Measurements from ENCODE around the gene GPX6. TPM values are rescaled to one million over a fixed set of nuclear protein-coding genes. Genes with fewer than 3 reads are reported as not detected.

GPX6 gene
- total and polyA plus RNA-seq, 2 of the 13 experiments (the other 11 are each of a cell fraction or from before 2014, with no cell fraction given) = not detected

DNA sequence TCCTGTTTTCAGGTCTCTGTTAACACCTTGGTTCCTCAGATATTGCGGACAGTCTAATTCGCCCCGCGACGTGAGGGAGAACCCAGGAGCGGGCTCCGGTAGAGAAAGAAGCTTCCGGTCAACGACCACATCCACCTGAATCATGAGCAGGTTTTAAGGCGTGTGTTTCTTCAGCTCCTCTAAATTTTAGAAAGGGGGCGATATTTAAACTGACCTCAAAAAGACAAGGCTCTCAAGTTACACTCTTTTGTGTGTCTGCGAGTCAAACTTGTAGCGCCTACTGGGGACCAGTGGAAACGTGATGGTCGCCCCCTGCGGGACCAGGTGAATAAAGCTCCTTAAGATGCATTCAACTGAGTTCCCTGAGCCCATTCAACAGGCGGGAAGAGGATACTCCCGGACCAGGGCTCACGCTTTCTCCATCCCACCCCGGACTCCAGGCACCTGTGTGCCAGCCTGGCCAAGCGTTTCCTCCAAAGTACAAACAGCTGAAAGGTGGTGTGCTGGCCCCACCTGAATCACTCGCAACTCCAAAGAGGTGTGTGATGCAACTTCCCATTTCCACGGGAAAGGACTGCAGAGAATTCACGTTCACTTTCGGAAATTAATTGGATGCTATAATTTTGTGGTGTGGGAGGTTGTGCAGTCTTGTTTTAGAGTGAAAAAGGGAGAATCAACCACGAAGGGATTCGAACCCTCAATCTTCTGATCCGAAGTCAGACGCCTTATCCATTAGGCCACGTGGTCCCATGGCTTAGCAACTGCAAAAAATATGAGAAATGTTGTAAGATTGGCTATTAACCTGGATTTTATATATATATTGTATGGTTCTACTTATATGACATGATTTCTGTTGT lies 27.1 kb upstream of the GPX6 start (continued):
- TF ChIP-seq, protein P1, sequence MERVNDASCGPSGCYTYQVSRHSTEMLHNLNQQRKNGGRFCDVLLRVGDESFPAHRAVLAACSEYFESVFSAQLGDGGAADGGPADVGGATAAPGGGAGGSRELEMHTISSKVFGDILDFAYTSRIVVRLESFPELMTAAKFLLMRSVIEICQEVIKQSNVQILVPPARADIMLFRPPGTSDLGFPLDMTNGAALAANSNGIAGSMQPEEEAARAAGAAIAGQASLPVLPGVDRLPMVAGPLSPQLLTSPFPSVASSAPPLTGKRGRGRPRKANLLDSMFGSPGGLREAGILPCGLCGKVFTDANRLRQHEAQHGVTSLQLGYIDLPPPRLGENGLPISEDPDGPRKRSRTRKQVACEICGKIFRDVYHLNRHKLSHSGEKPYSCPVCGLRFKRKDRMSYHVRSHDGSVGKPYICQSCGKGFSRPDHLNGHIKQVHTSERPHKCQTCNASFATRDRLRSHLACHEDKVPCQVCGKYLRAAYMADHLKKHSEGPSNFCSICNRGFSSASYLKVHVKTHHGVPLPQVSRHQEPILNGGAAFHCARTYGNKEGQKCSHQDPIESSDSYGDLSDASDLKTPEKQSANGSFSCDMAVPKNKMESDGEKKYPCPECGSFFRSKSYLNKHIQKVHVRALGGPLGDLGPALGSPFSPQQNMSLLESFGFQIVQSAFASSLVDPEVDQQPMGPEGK (CRISPR knock-in tag; IDR thresholded peaks at IDR 0.05) = no peak
- TF ChIP-seq DPF2 (CRISPR knock-in tag; IDR thresholded peaks at IDR 0.05; ENCODE audit: borderline replicate concordance, low read depth) (0 out of 2 replicates have a peak, but pooled peaks have one; percentile 29), HOXD1 (CRISPR knock-in tag; IDR thresholded peaks at IDR 0.05) (no peak), HBP1 (CRISPR knock-in tag; IDR thresholded peaks at IDR 0.05; ENCODE audit: low read depth) (no peak), ZNF607 (CRISPR knock-in tag; IDR thresholded peaks at IDR 0.05; ENCODE audit: borderline replicate concordance) (no peak), NR3C1 (CRISPR knock-in tag; IDR thresholded peaks at IDR 0.05) (no peak), ZNF597 (CRISPR knock-in tag; IDR thresholded peaks at IDR 0.05) (no peak), CAMTA2 (CRISPR knock-in tag; IDR thresholded peaks at IDR 0.05; ENCODE audit: borderline replicate concordance) (no peak), ZBTB44 (CRISPR knock-in tag; IDR thresholded peaks at IDR 0.05) (no peak), ZNF367 (CRISPR knock-in tag; IDR thresholded peaks at IDR 0.05; ENCODE audit: borderline replicate concordance) (no peak), NFIC (IDR thresholded peaks at IDR 0.05; ENCODE audit: low read length) (no peak), ZNF530 (CRISPR knock-in tag; IDR thresholded peaks at IDR 0.05; ENCODE audit: low read depth) (no peak)
- TF ChIP-seq, protein P2, sequence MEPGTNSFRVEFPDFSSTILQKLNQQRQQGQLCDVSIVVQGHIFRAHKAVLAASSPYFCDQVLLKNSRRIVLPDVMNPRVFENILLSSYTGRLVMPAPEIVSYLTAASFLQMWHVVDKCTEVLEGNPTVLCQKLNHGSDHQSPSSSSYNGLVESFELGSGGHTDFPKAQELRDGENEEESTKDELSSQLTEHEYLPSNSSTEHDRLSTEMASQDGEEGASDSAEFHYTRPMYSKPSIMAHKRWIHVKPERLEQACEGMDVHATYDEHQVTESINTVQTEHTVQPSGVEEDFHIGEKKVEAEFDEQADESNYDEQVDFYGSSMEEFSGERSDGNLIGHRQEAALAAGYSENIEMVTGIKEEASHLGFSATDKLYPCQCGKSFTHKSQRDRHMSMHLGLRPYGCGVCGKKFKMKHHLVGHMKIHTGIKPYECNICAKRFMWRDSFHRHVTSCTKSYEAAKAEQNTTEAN (CRISPR knock-in tag; conservative IDR thresholded peaks at IDR 0.05) = no peak
